ENCODE measurements around the gene TMEM184A.
A peak's percentile ranks its signal among the peaks of the same experiment; 100 is the strongest.

TMEM184A gene

GRCh38 chr7:1534330-1535099 is 21.5 kb downstream of the TMEM184A start:
- POLR2A ChIA-PET, result interaction anchor here (1.0 kb wide), 1 partner anchor 36 kb away, joined by 4 read pairs; no protein-coding TSS in a partner anchor
- CTCF ChIA-PET, result interaction anchor here (0.9 to 2.1 kb wide), 3 partner anchors 20 to 61 kb away, joined by 3 to 5 read pairs (median 5); no protein-coding TSS in a partner anchor
- no peak for TF ChIP-seq CTCF (IDR thresholded peaks at IDR 0.05; ENCODE audit: insufficient read depth, low read length, missing control alignments)
- DNase-seq (ENCODE audit: low read depth, low spot score), result no peak
- no peak overlapping the region for H3K4me3 ChIP-seq (ENCODE audit: low read depth, low read length)

GRCh38 chr7:1533547-1534329 is 22.3 kb downstream of the TMEM184A start:
- H3K4me3 ChIP-seq (ENCODE audit: low read depth, low read length), result peak overlapping the region; percentile 12
- CTCF ChIA-PET, result interaction anchor here (0.9 to 2.1 kb wide), 3 partner anchors 21 to 60 kb away, joined by 3 to 5 read pairs (median 5); no protein-coding TSS in a partner anchor
- TF ChIP-seq CTCF (IDR thresholded peaks at IDR 0.05; ENCODE audit: insufficient read depth, low read length, missing control alignments), result no peak
- POLR2A ChIA-PET, result interaction anchor here (1.0 kb wide), 1 partner anchor 37 kb away, joined by 4 read pairs; no protein-coding TSS in a partner anchor
- peak; percentile 65 for DNase-seq (ENCODE audit: low read depth, low spot score)

- ChIA-PET CTCF (interaction anchor here (1.2 to 2.1 kb wide), 2 partner anchors 22 to 59 kb away, joined by 5 read pairs; no protein-coding TSS in a partner anchor), POLR2A (interaction anchor here (1.0 kb wide), 1 partner anchor 37 kb away, joined by 4 read pairs; no protein-coding TSS in a partner anchor)
- TF ChIP-seq CTCF (IDR thresholded peaks at IDR 0.05; ENCODE audit: insufficient read depth, low read length, missing control alignments), result no peak
- DNase-seq (ENCODE audit: low read depth, low spot score), result no peak
- peak overlapping the region; percentile 67 for H3K4me3 ChIP-seq (ENCODE audit: low read depth, low read length)
These were observed 22.8 kb downstream of the TMEM184A start for GRCh38 chr7:1533255-1533546.

GRCh38 chr7:1532456-1533254 is 23.4 kb downstream of the TMEM184A start:
- peak; percentile 63 for DNase-seq (ENCODE audit: low read depth, low spot score)
- TF ChIP-seq CTCF (IDR thresholded peaks at IDR 0.05; ENCODE audit: insufficient read depth, low read length, missing control alignments), result no peak
- H3K4me3 ChIP-seq (ENCODE audit: low read depth, low read length), result peak overlapping the region; percentile 67
- ChIA-PET POLR2A (no interaction called here), CTCF (interaction anchor here (2.1 kb wide), 1 partner anchor 22 kb away, joined by 5 read pairs; no protein-coding TSS in a partner anchor)

- peak overlapping the region; percentile 67 for H3K4me3 ChIP-seq (ENCODE audit: low read depth, low read length)
- TF ChIP-seq CTCF (IDR thresholded peaks at IDR 0.05; ENCODE audit: insufficient read depth, low read length, missing control alignments), result no peak
- CTCF ChIA-PET, result interaction anchor here (2.1 kb wide), 1 partner anchor 23 kb away, joined by 5 read pairs; no protein-coding TSS in a partner anchor
- DNase-seq (ENCODE audit: low read depth, low spot score), result no peak
- POLR2A ChIA-PET, result no interaction called here
These were observed 24.0 kb downstream of the TMEM184A start for GRCh38 chr7:1531979-1532455.

All from AG04449 (cell line).